DND-41 (cell line): ENCODE measurements around the gene MBP.

ENCODE experiments used
- ATAC-seq: fragments of 200-7000 bp; cut with Tn5 transposase; 3 replicates; pipeline ENCODE4 v1.9.1; 2021; ENCODE audit warnings: low read depth; ENCODE audit not compliant: insufficient read depth
- DNase-seq: peaks from one replicate; pipeline ENCODE4 v3.0.0-alpha.2; 2020
- H2AFZ ChIP-seq: 2 replicates; pipeline ENCODE4 v1.6.0; 2012; ENCODE audit warnings: low read depth, low read length
- H3K27ac ChIP-seq: 2 replicates; pipeline ENCODE4 v1.5.1; 2012; ENCODE audit warnings: low read length, inconsistent platforms
- H3K27me3 ChIP-seq: fragments of 200-600 bp; sonication (generic); 2 replicates; pipeline ENCODE4 v1.6.0; 2012; ENCODE audit warnings: low read length, mild to moderate bottlenecking, inconsistent platforms; ENCODE audit not compliant: insufficient read depth, poor library complexity
- H3K36me3 ChIP-seq: 2 replicates; pipeline ENCODE4 v1.5.1; 2012; ENCODE audit warnings: low read length, inconsistent platforms; ENCODE audit not compliant: insufficient read depth
- H3K4me1 ChIP-seq: 2 replicates; pipeline ENCODE4 v1.5.1; 2012; ENCODE audit warnings: mild to moderate bottlenecking, low read length; ENCODE audit not compliant: insufficient read depth
- H3K4me2 ChIP-seq: 2 replicates; pipeline ENCODE4 v1.6.0; 2012; ENCODE audit warnings: mild to moderate bottlenecking, moderate library complexity, low read length, inconsistent platforms; ENCODE audit not compliant: insufficient read depth
- H3K4me3 ChIP-seq, 2 experiments: fragments of 200-600 bp in 1 of 2; shearing (Covaris generic) in 1 of 2; 2 replicates each; pipeline ENCODE4 v1.5.1; 2012 to 2016; ENCODE audit warnings: inconsistent platforms in 2 of 2, low read length in 2 of 2, mild to moderate bottlenecking in 2 of 2, low read depth in 1 of 2, moderate library complexity in 1 of 2
- H3K79me2 ChIP-seq: 2 replicates; pipeline ENCODE4 v1.6.0; 2012; ENCODE audit warnings: low read length, inconsistent platforms; ENCODE audit not compliant: insufficient read depth
- H3K9ac ChIP-seq: 2 replicates; pipeline ENCODE4 v1.6.0; 2012; ENCODE audit warnings: low read depth, mild to moderate bottlenecking, inconsistent platforms, low read length, moderate library complexity
- H3K9me3 ChIP-seq: 2 replicates; pipeline ENCODE4 v1.5.1; 2012; ENCODE audit warnings: low read length, moderate library complexity, mild to moderate bottlenecking, inconsistent platforms; ENCODE audit not compliant: insufficient read depth, severe bottlenecking
- H4K20me1 ChIP-seq: 2 replicates; pipeline ENCODE4 v1.6.0; 2012; ENCODE audit warnings: low read length; ENCODE audit not compliant: insufficient read depth
- EZH2 ChIP-seq: IDR thresholded peaks from 3 replicates; pipeline ENCODE4 v1.6.1; 2012; ENCODE audit warnings: borderline replicate concordance, low read depth, mild to moderate bottlenecking, moderate library complexity, low read length, inconsistent platforms; ENCODE audit not compliant: severe bottlenecking
- TF ChIP-seq, protein P1 (sequence below): IDR thresholded peaks from 2 replicates; pipeline ENCODE4 v1.5.1; 2012; ENCODE audit warnings: borderline replicate concordance, low read length, moderate library complexity, mild to moderate bottlenecking; ENCODE audit not compliant: poor library complexity, severe bottlenecking; ENCODE audit errors: extremely low read depth

The MBP gene

DNA sequence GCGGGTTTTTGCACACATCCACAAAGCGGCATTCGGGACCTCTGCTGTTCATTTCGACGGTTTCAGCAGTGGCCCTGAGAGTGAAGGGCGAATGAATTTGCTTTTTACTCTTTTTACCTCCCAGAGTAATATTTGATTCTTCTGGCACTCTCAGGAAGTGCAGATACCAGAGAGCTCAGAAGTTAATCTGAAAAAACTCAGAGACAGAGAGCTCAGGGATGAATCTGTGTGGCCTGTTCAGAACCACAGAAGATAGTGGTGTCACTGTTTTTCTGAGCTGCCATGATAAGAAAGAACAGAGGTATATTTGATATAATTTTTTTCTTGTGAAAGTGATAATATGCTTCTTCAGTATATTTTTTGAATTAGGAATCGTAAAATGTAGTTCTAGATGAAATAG, 129.3 kb downstream of the MBP start:
- peak overlapping the region; percentile 85 for H3K27ac ChIP-seq
- H3K27me3 ChIP-seq = no peaks in the 10 kb centered on the region
- H3K79me2 ChIP-seq = no peaks in the 10 kb centered on the region
- H3K4me3 ChIP-seq = no peak overlapping the region
- H2AFZ ChIP-seq = no peak overlapping the region
- TF ChIP-seq, protein P1, sequence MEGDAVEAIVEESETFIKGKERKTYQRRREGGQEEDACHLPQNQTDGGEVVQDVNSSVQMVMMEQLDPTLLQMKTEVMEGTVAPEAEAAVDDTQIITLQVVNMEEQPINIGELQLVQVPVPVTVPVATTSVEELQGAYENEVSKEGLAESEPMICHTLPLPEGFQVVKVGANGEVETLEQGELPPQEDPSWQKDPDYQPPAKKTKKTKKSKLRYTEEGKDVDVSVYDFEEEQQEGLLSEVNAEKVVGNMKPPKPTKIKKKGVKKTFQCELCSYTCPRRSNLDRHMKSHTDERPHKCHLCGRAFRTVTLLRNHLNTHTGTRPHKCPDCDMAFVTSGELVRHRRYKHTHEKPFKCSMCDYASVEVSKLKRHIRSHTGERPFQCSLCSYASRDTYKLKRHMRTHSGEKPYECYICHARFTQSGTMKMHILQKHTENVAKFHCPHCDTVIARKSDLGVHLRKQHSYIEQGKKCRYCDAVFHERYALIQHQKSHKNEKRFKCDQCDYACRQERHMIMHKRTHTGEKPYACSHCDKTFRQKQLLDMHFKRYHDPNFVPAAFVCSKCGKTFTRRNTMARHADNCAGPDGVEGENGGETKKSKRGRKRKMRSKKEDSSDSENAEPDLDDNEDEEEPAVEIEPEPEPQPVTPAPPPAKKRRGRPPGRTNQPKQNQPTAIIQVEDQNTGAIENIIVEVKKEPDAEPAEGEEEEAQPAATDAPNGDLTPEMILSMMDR = no peak
- TF ChIP-seq EZH2 = no peak
- H3K9ac ChIP-seq = no peak overlapping the region
- H4K20me1 ChIP-seq = no peaks in the 10 kb centered on the region
- no peaks in the 10 kb centered on the region for H3K9me3 ChIP-seq
- peaks cover 70% of the 10 kb centered on the region for H3K4me1 ChIP-seq
- ATAC-seq = no peak
- no peaks in the 10 kb centered on the region for H3K36me3 ChIP-seq
- no peak for DNase-seq
- H3K4me2 ChIP-seq = no peak overlapping the region

DNA sequence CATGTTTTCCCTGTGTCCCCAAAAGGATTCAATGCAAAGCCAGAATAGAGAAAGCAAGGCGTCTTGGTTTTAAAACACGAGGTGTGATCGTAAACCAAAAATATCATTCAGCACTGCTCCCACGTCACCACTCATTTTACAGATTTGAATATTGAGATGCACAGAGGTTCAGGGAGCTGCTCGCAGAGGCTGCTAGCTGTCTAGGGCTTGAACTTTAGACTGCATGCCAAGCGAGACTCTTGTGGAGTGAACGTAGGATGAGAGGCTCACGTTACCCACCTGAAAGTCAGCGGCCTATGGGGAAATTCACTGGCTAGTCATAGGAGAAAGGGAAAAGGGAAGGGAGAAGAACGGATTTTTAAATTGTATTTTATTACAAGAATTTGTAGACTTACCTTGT, 130.1 kb downstream of the MBP start:
- DNase-seq (no peak), ATAC-seq (no peak)
- Histone ChIP-seq H4K20me1 (no peaks in the 10 kb centered on the region), H3K36me3 (no peaks in the 10 kb centered on the region), H3K27ac (peak overlapping the region; percentile 22), H3K4me3 (no peak overlapping the region), H3K4me1 (peaks cover 62% of the 10 kb centered on the region), H3K4me2 (no peak overlapping the region), H3K79me2 (no peaks in the 10 kb centered on the region), H3K27me3 (no peaks in the 10 kb centered on the region), H2AFZ (no peak overlapping the region), H3K9ac (no peak overlapping the region), H3K9me3 (no peaks in the 10 kb centered on the region)
- TF ChIP-seq EZH2 = no peak
- TF ChIP-seq, protein P1 = no peak

DNA sequence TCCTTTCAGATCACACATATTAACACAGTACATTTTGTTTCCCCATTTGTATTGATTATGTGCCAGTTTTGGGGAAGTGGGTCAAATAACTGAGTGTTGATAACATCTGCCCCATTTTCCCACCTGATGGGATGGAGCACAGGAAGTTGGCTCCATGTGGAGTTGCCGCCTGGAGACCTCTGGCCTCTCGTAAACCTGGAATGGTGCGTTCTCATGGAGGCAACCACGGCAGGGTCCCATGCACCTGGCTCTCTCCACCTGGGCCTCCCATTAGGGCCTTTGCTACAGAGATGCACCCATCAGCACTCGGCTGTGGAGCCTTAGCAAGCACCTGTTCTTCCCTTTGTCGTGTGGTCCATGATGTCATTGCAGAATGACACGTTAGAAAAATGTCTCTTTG, 130.6 kb downstream of the MBP start:
- DNase-seq (no peak), ATAC-seq (0 out of 3 replicates have a peak, but pooled peaks have one; percentile 10)
- no peak overlapping the region for H3K9ac ChIP-seq
- H3K79me2 ChIP-seq = no peaks in the 10 kb centered on the region
- no peaks in the 10 kb centered on the region for H3K36me3 ChIP-seq
- peaks cover 57% of the 10 kb centered on the region for H3K4me1 ChIP-seq
- no peak overlapping the region for H3K4me3 ChIP-seq
- no peaks in the 10 kb centered on the region for H4K20me1 ChIP-seq
- no peaks in the 10 kb centered on the region for H3K27me3 ChIP-seq
- no peak overlapping the region for H3K4me2 ChIP-seq
- no peak overlapping the region for H2AFZ ChIP-seq
- TF ChIP-seq EZH2 = no peak
- TF ChIP-seq, protein P1 = no peak
- peak overlapping the region; percentile 22 for H3K27ac ChIP-seq
- no peaks in the 10 kb centered on the region for H3K9me3 ChIP-seq

DNA sequence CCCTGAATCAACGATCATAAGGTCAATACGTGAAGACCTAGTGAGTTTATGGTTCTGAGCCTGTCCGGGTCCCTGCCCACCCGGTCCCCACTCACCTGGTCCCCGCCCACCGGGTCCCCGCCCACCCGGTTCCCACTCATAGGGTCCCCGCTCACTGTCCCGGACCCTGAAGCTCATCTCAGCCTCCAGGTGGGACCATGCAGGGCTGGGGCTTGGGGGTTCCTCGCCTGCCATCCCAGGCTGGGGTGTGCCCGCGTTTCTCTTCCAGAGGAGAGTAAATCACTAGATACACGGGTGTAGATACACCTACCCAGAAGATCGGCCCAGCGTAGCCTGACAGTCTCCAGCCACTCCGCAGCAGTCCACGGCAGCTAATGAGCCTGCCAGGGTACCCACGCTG, 131.5 kb downstream of the MBP start:
- H3K4me2 ChIP-seq = peak overlapping the region; percentile 37; the same call in 1 of the 2 replicates
- ATAC-seq (no peak), DNase-seq (no peak)
- no peaks in the 10 kb centered on the region for H3K36me3 ChIP-seq
- H3K27ac ChIP-seq = peak overlapping the region; percentile 73
- TF ChIP-seq, protein P1 = no peak
- no peak for TF ChIP-seq EZH2
- H2AFZ ChIP-seq = peak overlapping the region; percentile 72; the same call in 1 of the 2 replicates
- no peak overlapping the region for H3K4me3 ChIP-seq
- no peaks in the 10 kb centered on the region for H4K20me1 ChIP-seq
- H3K27me3 ChIP-seq = no peaks in the 10 kb centered on the region
- H3K4me1 ChIP-seq = peaks cover 48% of the 10 kb centered on the region
- H3K9ac ChIP-seq = peak overlapping the region; percentile 41
- no peaks in the 10 kb centered on the region for H3K79me2 ChIP-seq
- no peaks in the 10 kb centered on the region for H3K9me3 ChIP-seq
